ENCODE results near the gene GAS7. TPM values are rescaled to one million over a fixed set of nuclear protein-coding genes. Genes with fewer than 3 reads are reported as not detected.
A peak's percentile ranks its signal among the peaks of the same experiment; 100 is the strongest.

Gene GAS7
- total RNA-seq: 100 to 1,000 TPM; 115 to 119 TPM
- long read RNA-seq, transcript GAS7-219 (14 exons, 3,535 nt): major isoform, 12 of 48 reads
- long read RNA-seq, partial matches to known transcripts: 1 of 48 reads
- long read RNA-seq, other reads (novel, unspliced or antisense): 35 of 48 reads

- ATAC-seq (peak; percentile 80 to 88), DNase-seq (peak; percentile 84)
- intact Hi-C loops (cut with DNase I): no loop called here
Measured at GRCh38 chr17:10198509-10199249, at the start of gene GAS7. Gene GAS7 (minus strand): TSS chr17:10198606.

- ATAC-seq: no peak
- DNase-seq: no peak
- intact Hi-C loops (cut with DNase I): no loop called here
Measured at GRCh38 chr17:10247810-10248209, 49.4 kb upstream of the GAS7 start.

GRCh38 chr17:10243883-10244844 lies 45.8 kb upstream of the GAS7 start:
- intact Hi-C loops (cut with DNase I): no loop called here
- DNase-seq (no peak), ATAC-seq (peak; percentile 68 to 94)

- no peak for DNase-seq
- no peak for ATAC-seq
- intact Hi-C loops (cut with DNase I): no loop called here
Measured at GRCh38 chr17:10241781-10242180, 43.4 kb upstream of the GAS7 start.

GRCh38 chr17:10238661-10239060 lies 40.3 kb upstream of the GAS7 start:
- ATAC-seq: no peak
- intact Hi-C loops (cut with DNase I): no loop called here
- DNase-seq: no peak

- no peak for ATAC-seq
- no peak for DNase-seq
- intact Hi-C loops (cut with DNase I): no loop called here
Measured at GRCh38 chr17:10234033-10234432, 35.6 kb upstream of the GAS7 start.

- intact Hi-C loops (cut with DNase I): no loop called here
- no peak for ATAC-seq
- DNase-seq: no peak
Measured at GRCh38 chr17:10233161-10233560, 34.8 kb upstream of the GAS7 start.

GRCh38 chr17:10229181-10229580 lies 30.8 kb upstream of the GAS7 start:
- intact Hi-C loops (cut with DNase I): no loop called here
- DNase-seq (no peak), ATAC-seq (no peak)

GRCh38 chr17:10226930-10227695 lies 28.7 kb upstream of the GAS7 start:
- peak; percentile 51 for DNase-seq
- peak; percentile 67 to 78 for ATAC-seq
- intact Hi-C loops (cut with DNase I): no loop called here

GRCh38 chr17:10224582-10225195 lies 26.3 kb upstream of the GAS7 start:
- intact Hi-C loops (cut with DNase I): no loop called here
- no peak for DNase-seq

GRCh38 chr17:10219193-10219592 lies 20.8 kb upstream of the GAS7 start:
- ATAC-seq: no peak
- intact Hi-C loops (cut with DNase I): no loop called here
- DNase-seq: no peak

More at GRCh38 chr17:10224582-10225195, 26.3 kb upstream of the GAS7 start:
- ATAC-seq: peak in 1 of 2 donors; percentile 57

GRCh38 chr17:10217916-10218315 lies 19.5 kb upstream of the GAS7 start:
- DNase-seq (no peak), ATAC-seq (peak in 1 of 2 donors; percentile 74)
- intact Hi-C loops (cut with DNase I): no loop called here

GRCh38 chr17:10216213-10216938 lies 18.0 kb upstream of the GAS7 start:
- intact Hi-C loops (cut with DNase I): no loop called here
- DNase-seq: no peak
- no peak for ATAC-seq

- ATAC-seq: no peak
- no peak for DNase-seq
- intact Hi-C loops (cut with DNase I): no loop called here
Measured at GRCh38 chr17:10215286-10215685, 16.9 kb upstream of the GAS7 start.

- DNase-seq: no peak
- no peak for ATAC-seq
- intact Hi-C loops (cut with DNase I): no loop called here
Measured at GRCh38 chr17:10211666-10212065, 13.3 kb upstream of the GAS7 start.

GRCh38 chr17:10210151-10210574 lies 11.8 kb upstream of the GAS7 start:
- intact Hi-C loops (cut with DNase I): no loop called here
- no peak for DNase-seq
- peak; percentile 59 to 94 for ATAC-seq

GRCh38 chr17:10208604-10209193 lies 10.3 kb upstream of the GAS7 start:
- DNase-seq (no peak), ATAC-seq (no peak)
- intact Hi-C loops (cut with DNase I): no loop called here

- intact Hi-C loops (cut with DNase I): no loop called here
- ATAC-seq (no peak), DNase-seq (no peak)
Measured at GRCh38 chr17:10207153-10207552, 8.7 kb upstream of the GAS7 start.

All from left cardiac atrium (tissue), 4 donors.